Ovary (tissue), 3 donors: ENCODE data around the gene SCD5.

Source experiments
- POLR2A ChIP-seq: fragments of 450-650 bp; IDR thresholded peaks from one replicate; pipeline ENCODE4 v1.6.1; 2017; ENCODE audit warnings: antibody characterized with exemption, mild to moderate bottlenecking, moderate library complexity
- TF ChIP-seq, protein P1 (sequence below), 3 donors: fragments of 450-650 bp in 2 of 3; fragments of 200-600 bp in 1 of 3; IDR thresholded peaks; one replicate each; pipeline versions ENCODE4 v1.5.1 to v1.8.0; 2016 to 2022; ENCODE audit warnings: antibody characterized with exemption in 3 of 3, mild to moderate bottlenecking in 1 of 3
- donor health status: DM: no; HTN: no; CAD: no.

DNA sequence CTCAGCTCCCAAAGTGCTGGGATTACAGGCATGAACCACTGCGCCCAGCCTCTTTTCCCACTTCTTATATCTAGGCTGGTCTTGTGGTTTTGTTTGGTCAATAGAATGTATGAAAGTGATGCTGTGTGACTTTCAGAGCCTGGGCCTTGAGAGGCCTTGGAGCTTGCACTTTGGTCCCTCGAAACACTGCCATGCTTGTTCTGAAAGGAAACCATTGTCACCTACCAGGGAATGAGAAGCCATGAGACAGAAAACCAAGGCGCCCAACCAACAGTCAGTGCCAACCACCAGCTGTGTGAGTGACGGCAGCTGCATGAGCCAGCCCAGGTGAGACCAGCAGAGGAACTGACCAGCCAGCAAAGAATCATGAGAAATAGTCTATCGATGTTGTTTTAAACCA, 57.4 kb downstream of the SCD5 start:
- TF ChIP-seq POLR2A: no peak
- TF ChIP-seq, protein P1, sequence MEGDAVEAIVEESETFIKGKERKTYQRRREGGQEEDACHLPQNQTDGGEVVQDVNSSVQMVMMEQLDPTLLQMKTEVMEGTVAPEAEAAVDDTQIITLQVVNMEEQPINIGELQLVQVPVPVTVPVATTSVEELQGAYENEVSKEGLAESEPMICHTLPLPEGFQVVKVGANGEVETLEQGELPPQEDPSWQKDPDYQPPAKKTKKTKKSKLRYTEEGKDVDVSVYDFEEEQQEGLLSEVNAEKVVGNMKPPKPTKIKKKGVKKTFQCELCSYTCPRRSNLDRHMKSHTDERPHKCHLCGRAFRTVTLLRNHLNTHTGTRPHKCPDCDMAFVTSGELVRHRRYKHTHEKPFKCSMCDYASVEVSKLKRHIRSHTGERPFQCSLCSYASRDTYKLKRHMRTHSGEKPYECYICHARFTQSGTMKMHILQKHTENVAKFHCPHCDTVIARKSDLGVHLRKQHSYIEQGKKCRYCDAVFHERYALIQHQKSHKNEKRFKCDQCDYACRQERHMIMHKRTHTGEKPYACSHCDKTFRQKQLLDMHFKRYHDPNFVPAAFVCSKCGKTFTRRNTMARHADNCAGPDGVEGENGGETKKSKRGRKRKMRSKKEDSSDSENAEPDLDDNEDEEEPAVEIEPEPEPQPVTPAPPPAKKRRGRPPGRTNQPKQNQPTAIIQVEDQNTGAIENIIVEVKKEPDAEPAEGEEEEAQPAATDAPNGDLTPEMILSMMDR (IDR thresholded peaks at IDR 0.05): no peak
